Activated CD8-positive, alpha-beta T cell treated with anti-CD3 and anti-CD28 coated beads for 36 hours (primary cell): ENCODE results near the gene ASPA. TPM values are rescaled to one million over a fixed set of nuclear protein-coding genes. Genes with fewer than 3 reads are reported as not detected.

Experiments
- ATAC-seq: fragments of 200-7000 bp; cut with Tn5 transposase; one replicate; pipeline ENCODE4 v1.10.0; 2021; ENCODE audit warnings: mild to moderate bottlenecking, moderate library complexity
- CTCF ChIA-PET: fragments of 350-600 bp; sonication (Branson Sonifier 250); formaldehyde crosslinking; loops from one replicate; lab custom pipeline; 2021; ENCODE audit warnings: antibody characterized with exemption; lab: Charles Lee
- POLR2A ChIA-PET: fragments of 350-600 bp; sonication (Branson Sonifier 250); formaldehyde crosslinking; loops from one replicate; lab custom pipeline; 2021; ENCODE audit warnings: antibody characterized with exemption; lab: Charles Lee
- DNase-seq: peaks from one replicate; pipeline ENCODE4 v3.0.0-alpha.2; 2020
- H3K27ac Mint-ChIP-seq: one replicate; pipeline ENCODE4 v1.8.0; 2021; ENCODE audit warnings: mild to moderate bottlenecking, mixed read lengths
- H3K27me3 Mint-ChIP-seq: one replicate; pipeline ENCODE4 v1.8.0; 2021; ENCODE audit warnings: mixed read lengths
- H3K36me3 Mint-ChIP-seq: one replicate; pipeline ENCODE4 v1.8.0; 2021; ENCODE audit warnings: low read depth, mixed read lengths
- H3K4me1 Mint-ChIP-seq: one replicate; pipeline ENCODE4 v1.8.0; 2021; ENCODE audit warnings: low read depth, mixed read lengths
- H3K4me3 Mint-ChIP-seq: one replicate; pipeline ENCODE4 v1.8.0; 2021; ENCODE audit warnings: mild to moderate bottlenecking, moderate library complexity, mixed read lengths
- H3K9me3 Mint-ChIP-seq: one replicate; pipeline ENCODE4 v1.8.0; 2021; ENCODE audit warnings: mixed read lengths
- intact Hi-C: fragments of 100-400 bp; cut with micrococcal nuclease; formaldehyde crosslinking; loops from one replicate; pipeline ENCODE4 v1.10.0; 2022
- total RNA-seq, 2 experiments: library from RNA; stranded (reverse); gene quantifications; one replicate each; pipeline ENCODE4 v1.2.3, GENCODE V29; 2021
- TF ChIP-seq, protein P1 (sequence below): fragments of 200-600 bp; IDR thresholded peaks from one replicate; pipeline ENCODE4 v1.8.0; 2022; ENCODE audit warnings: antibody characterized with exemption, mild to moderate bottlenecking

The ASPA gene
- total RNA-seq, 2 experiments from 2014 or later = not detected

DNA sequence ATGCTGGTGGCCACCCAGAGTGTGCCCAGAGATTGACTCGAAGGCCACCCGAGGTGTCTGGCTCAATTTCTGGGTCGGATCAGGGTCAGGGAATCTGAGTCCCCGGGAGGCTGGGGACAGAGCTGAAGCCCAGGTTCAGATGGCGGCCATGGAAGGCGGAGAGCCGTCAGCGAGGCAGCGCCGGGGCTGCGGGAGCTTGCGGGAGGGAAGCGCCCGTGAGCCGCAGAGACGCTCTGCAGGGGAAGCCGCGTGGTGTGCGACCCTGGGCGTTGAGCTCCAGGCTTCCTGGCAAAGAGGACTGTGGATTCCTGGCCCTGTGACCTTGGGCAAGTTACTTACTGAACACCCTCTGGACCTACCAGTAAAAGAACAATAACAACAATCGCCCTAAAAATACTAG lies 3.7 kb upstream of the ASPA start:
- no peaks in the 10 kb centered on the region for H3K36me3 Mint-ChIP-seq
- CTCF ChIA-PET = no interaction called here

DNA sequence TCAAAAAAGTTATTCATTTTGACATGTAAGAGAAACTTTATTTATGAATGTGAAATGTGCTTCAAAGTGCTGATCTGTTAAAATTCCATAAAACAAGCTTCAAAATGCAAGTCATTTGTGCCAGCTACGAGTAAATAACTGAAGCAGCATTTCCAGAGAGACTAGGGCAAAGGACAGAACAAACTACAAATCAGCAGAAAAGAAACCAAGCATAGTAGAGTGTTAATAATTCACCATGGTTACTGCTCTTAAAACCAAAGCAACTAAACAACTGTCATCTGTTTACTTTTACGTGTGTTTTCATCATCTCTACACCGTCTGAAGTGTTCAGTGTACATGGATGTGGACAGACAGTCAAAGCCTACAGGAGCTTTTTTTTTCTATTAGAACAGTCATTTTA lies 1.6 kb upstream of the ASPA start:
- intact Hi-C loops = no loop called here
- ChIA-PET POLR2A (no interaction called here), CTCF (no interaction called here)
- no peaks in the 10 kb centered on the region for H3K9me3 Mint-ChIP-seq
- H3K36me3 Mint-ChIP-seq = no peaks in the 10 kb centered on the region
- H3K4me3 Mint-ChIP-seq = no peak overlapping the region
- TF ChIP-seq, protein P1, sequence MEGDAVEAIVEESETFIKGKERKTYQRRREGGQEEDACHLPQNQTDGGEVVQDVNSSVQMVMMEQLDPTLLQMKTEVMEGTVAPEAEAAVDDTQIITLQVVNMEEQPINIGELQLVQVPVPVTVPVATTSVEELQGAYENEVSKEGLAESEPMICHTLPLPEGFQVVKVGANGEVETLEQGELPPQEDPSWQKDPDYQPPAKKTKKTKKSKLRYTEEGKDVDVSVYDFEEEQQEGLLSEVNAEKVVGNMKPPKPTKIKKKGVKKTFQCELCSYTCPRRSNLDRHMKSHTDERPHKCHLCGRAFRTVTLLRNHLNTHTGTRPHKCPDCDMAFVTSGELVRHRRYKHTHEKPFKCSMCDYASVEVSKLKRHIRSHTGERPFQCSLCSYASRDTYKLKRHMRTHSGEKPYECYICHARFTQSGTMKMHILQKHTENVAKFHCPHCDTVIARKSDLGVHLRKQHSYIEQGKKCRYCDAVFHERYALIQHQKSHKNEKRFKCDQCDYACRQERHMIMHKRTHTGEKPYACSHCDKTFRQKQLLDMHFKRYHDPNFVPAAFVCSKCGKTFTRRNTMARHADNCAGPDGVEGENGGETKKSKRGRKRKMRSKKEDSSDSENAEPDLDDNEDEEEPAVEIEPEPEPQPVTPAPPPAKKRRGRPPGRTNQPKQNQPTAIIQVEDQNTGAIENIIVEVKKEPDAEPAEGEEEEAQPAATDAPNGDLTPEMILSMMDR = no peak
- ATAC-seq = no peak
- H3K27me3 Mint-ChIP-seq = peaks cover 3% of the 10 kb centered on the region
- peaks cover 3% of the 10 kb centered on the region for H3K4me1 Mint-ChIP-seq
- H3K27ac Mint-ChIP-seq = no peak overlapping the region
- DNase-seq = no peak

More for the DNA sequence above, 3.7 kb upstream of the ASPA start:
- H3K27ac Mint-ChIP-seq = no peak overlapping the region
- H3K4me1 Mint-ChIP-seq = peaks cover 3% of the 10 kb centered on the region
- H3K9me3 Mint-ChIP-seq = no peaks in the 10 kb centered on the region
- ATAC-seq (no peak), DNase-seq (no peak)
- TF ChIP-seq, protein P1 = no peak
- intact Hi-C loops = no loop called here
- POLR2A ChIA-PET = no interaction called here
- peaks cover 2% of the 10 kb centered on the region for H3K27me3 Mint-ChIP-seq
- no peak overlapping the region for H3K4me3 Mint-ChIP-seq

DNA sequence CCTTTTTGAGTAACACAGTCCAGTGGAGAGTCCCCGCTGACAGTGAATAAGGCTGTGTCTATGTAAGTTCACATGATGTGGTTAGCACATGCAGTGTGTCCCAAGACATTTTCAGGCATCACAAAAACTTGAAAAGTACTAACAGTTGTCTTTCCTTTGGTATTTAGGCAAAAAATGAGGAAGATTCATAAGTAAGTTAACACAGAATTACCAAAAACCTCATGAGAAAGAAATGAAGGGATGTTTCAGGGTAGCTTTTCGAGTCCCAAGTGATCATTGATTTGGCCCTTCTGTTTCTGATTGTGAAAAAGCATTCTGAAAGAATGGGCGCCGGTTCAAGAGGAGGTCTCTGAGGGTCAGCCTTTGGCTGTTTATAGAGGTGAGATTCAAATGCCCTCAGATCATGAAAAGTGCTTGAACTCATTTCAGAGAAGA lies 529 bp upstream of the ASPA start:
- H3K27ac Mint-ChIP-seq = no peak overlapping the region
- TF ChIP-seq, protein P1 = no peak
- POLR2A ChIA-PET = no interaction called here

DNA sequence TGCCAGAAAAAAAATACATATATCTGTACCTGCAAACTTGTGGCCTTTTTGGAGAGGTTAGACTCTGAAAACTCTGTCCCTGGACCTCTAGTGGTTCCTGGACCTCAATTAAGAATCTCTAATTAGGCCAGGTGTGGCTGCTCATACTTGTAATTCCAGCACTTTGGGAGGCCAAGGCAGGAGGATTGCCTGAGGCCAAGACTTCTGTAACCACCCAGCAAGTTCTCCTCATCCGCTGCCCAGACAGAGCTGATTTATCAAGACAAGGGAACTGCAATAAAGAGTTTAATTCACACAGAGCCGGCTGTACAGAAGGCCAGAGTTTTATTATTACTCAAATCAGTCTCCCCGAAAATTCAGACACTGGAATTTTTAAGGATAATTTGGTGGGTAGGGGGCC lies 4.2 kb downstream of the ASPA start:
- DNase-seq (no peak), ATAC-seq (no peak)
- Mint-ChIP-seq H3K4me1 (peaks cover 3% of the 10 kb centered on the region), H3K27ac (no peak overlapping the region), H3K36me3 (no peaks in the 10 kb centered on the region), H3K9me3 (no peaks in the 10 kb centered on the region), H3K27me3 (peaks cover 12% of the 10 kb centered on the region), H3K4me3 (no peak overlapping the region)
- intact Hi-C loops = no loop called here
- TF ChIP-seq, protein P1 = no peak
- POLR2A ChIA-PET = no interaction called here
- CTCF ChIA-PET = no interaction called here

More for the DNA sequence above, 529 bp upstream of the ASPA start:
- intact Hi-C loops = no loop called here
- CTCF ChIA-PET = no interaction called here
- Mint-ChIP-seq H3K9me3 (no peaks in the 10 kb centered on the region), H3K4me1 (peaks cover 3% of the 10 kb centered on the region), H3K36me3 (no peaks in the 10 kb centered on the region), H3K4me3 (no peak overlapping the region), H3K27me3 (peaks cover 6% of the 10 kb centered on the region)
- ATAC-seq = no peak
- no peak for DNase-seq

DNA sequence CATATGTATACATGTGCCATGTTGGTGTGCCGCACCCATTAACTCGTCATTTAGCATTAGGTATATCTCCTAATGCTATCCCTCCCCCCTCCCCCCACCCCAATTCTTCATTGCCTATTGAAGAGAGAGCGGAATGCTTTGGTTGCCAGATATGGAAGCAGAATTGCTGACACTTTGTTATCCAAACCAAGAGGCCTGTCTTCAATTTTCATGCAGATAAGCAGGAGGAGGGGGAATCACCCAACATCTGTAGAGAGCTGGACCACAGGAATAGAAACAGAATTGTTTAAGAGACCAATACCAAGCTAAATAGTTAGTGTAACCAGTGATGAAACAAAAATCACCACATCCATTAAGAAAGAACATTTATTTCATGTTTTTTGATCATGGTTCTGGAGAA lies 7.1 kb downstream of the ASPA start:
- H3K27me3 Mint-ChIP-seq = peaks cover 21% of the 10 kb centered on the region

More for the DNA sequence above, 7.1 kb downstream of the ASPA start:
- no peak overlapping the region for H3K4me3 Mint-ChIP-seq
- DNase-seq = no peak
- H3K4me1 Mint-ChIP-seq = no peaks in the 10 kb centered on the region
- ATAC-seq = no peak
- intact Hi-C loops = no loop called here
- no peak overlapping the region for H3K27ac Mint-ChIP-seq
- ChIA-PET POLR2A (no interaction called here), CTCF (no interaction called here)
- no peaks in the 10 kb centered on the region for H3K36me3 Mint-ChIP-seq
- TF ChIP-seq, protein P1 = no peak
- no peaks in the 10 kb centered on the region for H3K9me3 Mint-ChIP-seq
